A673 (cell line): Measurements from ENCODE around the gene CNTN1. TPM values are rescaled to one million over a fixed set of nuclear protein-coding genes. Genes with fewer than 3 reads are reported as not detected.

ENCODE experiments used
- BruUV-seq: library from RNA; stranded (reverse); fragments of 400-500 nt; replicated peaks from 2 replicates; lab custom pipeline; 2021; lab: Mats Ljungman, UMichigan
- CTCF ChIA-PET: fragments of 300-600 bp; sonication (Branson Sonifier 250); formaldehyde crosslinking; loops from one replicate; lab custom pipeline; 2022; ENCODE audit warnings: antibody characterized with exemption; lab: Charles Lee
- POLR2A ChIA-PET: fragments of 300-600 bp; sonication (Branson Sonifier 250); formaldehyde crosslinking; loops from one replicate; lab custom pipeline; 2022; ENCODE audit warnings: antibody characterized with exemption; ENCODE audit not compliant: low non-redundant PET; lab: Charles Lee
- DNase-seq: peaks from one replicate; pipeline ENCODE4 v3.0.0-alpha.2; 2015; ENCODE audit warnings: low spot score
- H3K27ac ChIP-seq: fragments of 200-600 bp; sonication (generic); 2 replicates; pipeline ENCODE4 v1.5.1; 2016; ENCODE audit warnings: mixed run types, low read depth, mild to moderate bottlenecking, mixed read lengths, antibody characterized with exemption, low read length; ENCODE audit not compliant: poor library complexity, severe bottlenecking
- H3K27me3 ChIP-seq: fragments of 200-600 bp; sonication (generic); replicated peaks from 2 replicates; pipeline ENCODE4 v1.6.1; 2017; ENCODE audit warnings: mixed run types, low read depth, mild to moderate bottlenecking, mixed read lengths, antibody characterized with exemption, low read length; ENCODE audit not compliant: insufficient read depth, poor library complexity
- H3K36me3 ChIP-seq: fragments of 200-600 bp; sonication (generic); 2 replicates; pipeline ENCODE4 v1.6.1; 2016; ENCODE audit warnings: mixed run types, mild to moderate bottlenecking, mixed read lengths, antibody characterized with exemption, low read length; ENCODE audit not compliant: insufficient read depth, poor library complexity, severe bottlenecking
- H3K4me1 ChIP-seq: fragments of 200-600 bp; sonication (generic); 2 replicates; pipeline ENCODE4 v1.6.1; 2017; ENCODE audit warnings: mixed run types, mild to moderate bottlenecking, mixed read lengths, antibody characterized with exemption, low read length; ENCODE audit not compliant: insufficient read depth, poor library complexity, severe bottlenecking
- H3K4me3 ChIP-seq: fragments of 200-600 bp; sonication (generic); 2 replicates; pipeline ENCODE4 v1.5.1; 2016; ENCODE audit warnings: low read depth, mixed run types, mild to moderate bottlenecking, mixed read lengths, low read length; ENCODE audit not compliant: poor library complexity, severe bottlenecking
- H3K9me3 ChIP-seq: fragments of 200-600 bp; sonication (generic); 2 replicates; pipeline ENCODE4 v1.6.1; 2016; ENCODE audit warnings: mixed run types, low read depth, mild to moderate bottlenecking, mixed read lengths, antibody characterized with exemption, low read length; ENCODE audit not compliant: poor library complexity, severe bottlenecking
- EZH2 ChIP-seq: fragments of 200-600 bp; sonication (generic); IDR thresholded peaks from 2 replicates; pipeline ENCODE4 v1.6.1; 2017; ENCODE audit warnings: borderline replicate concordance, low read depth, mild to moderate bottlenecking, mixed read lengths, antibody characterized with exemption, low read length; ENCODE audit not compliant: poor library complexity, severe bottlenecking
- intact Hi-C: fragments of 100-400 bp; cut with micrococcal nuclease; formaldehyde crosslinking; loops from one replicate; pipeline ENCODE4 v1.10.0; 2022; ENCODE audit not compliant: unreplicated experiment
- total RNA-seq: library from RNA; stranded (reverse); gene quantifications from 2 replicates; pipeline ENCODE4 v1.2.3, GENCODE V29; 2021
- TF ChIP-seq, protein P1 (sequence below): fragments of 300-800, 200-600 bp; sonication (generic); conservative IDR thresholded peaks from 2 replicates; pipeline ENCODE4 v1.5.1; 2017; ENCODE audit warnings: low read depth, mild to moderate bottlenecking, antibody characterized with exemption, low read length, moderate library complexity, mixed read lengths

The CNTN1 gene
- total RNA-seq, 1 experiment from 2014 or later, result 0.90 TPM

DNA sequence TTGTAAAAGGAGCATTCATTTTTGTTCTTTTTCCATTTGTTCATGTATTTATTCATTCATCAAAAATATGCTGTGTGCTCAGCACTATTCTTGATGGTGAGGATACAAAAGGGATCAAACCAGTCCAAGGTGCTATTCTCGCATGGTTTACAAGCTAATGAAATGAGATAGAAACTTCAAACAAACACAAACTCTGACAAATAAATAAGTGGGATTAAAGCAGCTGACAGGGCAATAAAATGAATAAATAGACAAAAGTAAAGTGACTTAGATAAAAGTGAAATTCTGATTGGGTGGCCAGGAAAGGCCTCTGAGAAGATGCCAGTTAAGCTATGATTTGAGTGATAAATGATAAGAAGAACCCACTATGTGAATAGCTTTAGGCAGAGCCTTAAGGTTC lies 333.9 kb downstream of the CNTN1 start:
- DNase-seq, result no peak
- CTCF ChIA-PET, result no interaction called here
- Histone ChIP-seq H3K4me1 (peaks cover 13% of the 10 kb centered on the region), H3K27me3 (no peaks in the 10 kb centered on the region), H3K27ac (no peak overlapping the region), H3K36me3 (no peaks in the 10 kb centered on the region), H3K9me3 (no peaks in the 10 kb centered on the region), H3K4me3 (no peak overlapping the region)
- intact Hi-C loops, result no loop called here
- BruUV-seq, result no TSS peak
- POLR2A ChIA-PET, result no interaction called here
- TF ChIP-seq EZH2, result no peak
- TF ChIP-seq, protein P1, sequence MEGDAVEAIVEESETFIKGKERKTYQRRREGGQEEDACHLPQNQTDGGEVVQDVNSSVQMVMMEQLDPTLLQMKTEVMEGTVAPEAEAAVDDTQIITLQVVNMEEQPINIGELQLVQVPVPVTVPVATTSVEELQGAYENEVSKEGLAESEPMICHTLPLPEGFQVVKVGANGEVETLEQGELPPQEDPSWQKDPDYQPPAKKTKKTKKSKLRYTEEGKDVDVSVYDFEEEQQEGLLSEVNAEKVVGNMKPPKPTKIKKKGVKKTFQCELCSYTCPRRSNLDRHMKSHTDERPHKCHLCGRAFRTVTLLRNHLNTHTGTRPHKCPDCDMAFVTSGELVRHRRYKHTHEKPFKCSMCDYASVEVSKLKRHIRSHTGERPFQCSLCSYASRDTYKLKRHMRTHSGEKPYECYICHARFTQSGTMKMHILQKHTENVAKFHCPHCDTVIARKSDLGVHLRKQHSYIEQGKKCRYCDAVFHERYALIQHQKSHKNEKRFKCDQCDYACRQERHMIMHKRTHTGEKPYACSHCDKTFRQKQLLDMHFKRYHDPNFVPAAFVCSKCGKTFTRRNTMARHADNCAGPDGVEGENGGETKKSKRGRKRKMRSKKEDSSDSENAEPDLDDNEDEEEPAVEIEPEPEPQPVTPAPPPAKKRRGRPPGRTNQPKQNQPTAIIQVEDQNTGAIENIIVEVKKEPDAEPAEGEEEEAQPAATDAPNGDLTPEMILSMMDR, result no peak

GRCh38 chr12:41032386-41032785 lies 340.1 kb downstream of the CNTN1 start:
- H3K27ac ChIP-seq, result no peak overlapping the region
- no peak overlapping the region for H3K4me3 ChIP-seq
- no peaks in the 10 kb centered on the region for H3K9me3 ChIP-seq
- TF ChIP-seq, protein P1, result no peak
- TF ChIP-seq EZH2, result no peak
- H3K27me3 ChIP-seq, result no peaks in the 10 kb centered on the region
- BruUV-seq, result no TSS peak
- DNase-seq, result no peak
- H3K4me1 ChIP-seq, result peaks cover 5% of the 10 kb centered on the region
- CTCF ChIA-PET, result no interaction called here
- intact Hi-C loops, result no loop called here
- POLR2A ChIA-PET, result no interaction called here
- no peaks in the 10 kb centered on the region for H3K36me3 ChIP-seq

GRCh38 chr12:41034686-41035085 lies 342.4 kb downstream of the CNTN1 start:
- TF ChIP-seq, protein P1, result no peak
- TF ChIP-seq EZH2, result no peak
- no TSS peak for BruUV-seq
- peaks cover 5% of the 10 kb centered on the region for H3K4me1 ChIP-seq
- no peaks in the 10 kb centered on the region for H3K9me3 ChIP-seq
- H3K27ac ChIP-seq, result no peak overlapping the region
- intact Hi-C loops, result no loop called here
- ChIA-PET CTCF (no interaction called here), POLR2A (no interaction called here)
- peak; percentile 29 for DNase-seq
- H3K36me3 ChIP-seq, result no peaks in the 10 kb centered on the region
- H3K4me3 ChIP-seq, result no peak overlapping the region
- no peaks in the 10 kb centered on the region for H3K27me3 ChIP-seq
